ENCODE measurements around the gene SLFN12L. TPM values are rescaled to one million over a fixed set of nuclear protein-coding genes. Genes with fewer than 3 reads are reported as not detected.

Gene SLFN12L
- total RNA-seq, 1 donor from 2014 or later = not detected

GRCh38 chr17:35553310-35553709, 15.8 kb upstream of the SLFN12L start:
- Mint-ChIP-seq H3K27me3 (ENCODE audit: low read depth) (peaks cover 73% of the 10 kb centered on the region), H3K36me3 (ENCODE audit: low read depth) (no peaks in the 10 kb centered on the region), H3K9me3 (ENCODE audit: low read depth) (no peaks in the 10 kb centered on the region), H3K4me1 (ENCODE audit: low read depth) (no peaks in the 10 kb centered on the region), H3K27ac (ENCODE audit: unreplicated experiment) (no peak overlapping the region), H3K4me3 (ENCODE audit: unreplicated experiment) (no peak overlapping the region)
- TF ChIP-seq CTCF (IDR thresholded peaks at IDR 0.05) = no peak
- DNase-seq (ENCODE audit: low spot score) = no peak

DNA sequence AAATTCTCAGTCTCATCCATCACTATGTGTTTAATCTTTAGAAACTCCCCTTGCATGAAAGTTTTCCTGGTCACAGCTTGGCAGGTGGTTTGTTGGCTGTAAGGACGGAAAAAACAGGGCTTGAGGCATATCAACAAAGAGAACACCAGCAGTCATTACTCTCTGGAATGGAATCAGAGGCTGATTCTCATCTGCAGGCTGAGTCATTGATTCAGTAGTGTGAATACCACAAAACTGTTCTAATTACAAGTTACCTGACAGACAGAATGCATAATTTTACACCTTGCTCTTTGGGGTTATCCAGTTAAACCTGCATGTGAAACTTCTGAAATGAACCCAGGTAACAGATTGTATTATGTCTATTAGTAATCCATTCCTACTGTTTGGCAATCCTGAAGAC, 11.5 kb upstream of the SLFN12L start:
- H3K4me3 Mint-ChIP-seq (ENCODE audit: unreplicated experiment) = no peak overlapping the region
- no peaks in the 10 kb centered on the region for H3K36me3 Mint-ChIP-seq (ENCODE audit: low read depth)
- no peak overlapping the region for H3K27ac Mint-ChIP-seq (ENCODE audit: unreplicated experiment)
- H3K9me3 Mint-ChIP-seq (ENCODE audit: low read depth) = no peaks in the 10 kb centered on the region
- no peak for DNase-seq (ENCODE audit: low spot score)
- TF ChIP-seq CTCF (IDR thresholded peaks at IDR 0.05) = no peak
- no peaks in the 10 kb centered on the region for H3K4me1 Mint-ChIP-seq (ENCODE audit: low read depth)
- H3K27me3 Mint-ChIP-seq (ENCODE audit: low read depth) = peaks cover 71% of the 10 kb centered on the region

DNA sequence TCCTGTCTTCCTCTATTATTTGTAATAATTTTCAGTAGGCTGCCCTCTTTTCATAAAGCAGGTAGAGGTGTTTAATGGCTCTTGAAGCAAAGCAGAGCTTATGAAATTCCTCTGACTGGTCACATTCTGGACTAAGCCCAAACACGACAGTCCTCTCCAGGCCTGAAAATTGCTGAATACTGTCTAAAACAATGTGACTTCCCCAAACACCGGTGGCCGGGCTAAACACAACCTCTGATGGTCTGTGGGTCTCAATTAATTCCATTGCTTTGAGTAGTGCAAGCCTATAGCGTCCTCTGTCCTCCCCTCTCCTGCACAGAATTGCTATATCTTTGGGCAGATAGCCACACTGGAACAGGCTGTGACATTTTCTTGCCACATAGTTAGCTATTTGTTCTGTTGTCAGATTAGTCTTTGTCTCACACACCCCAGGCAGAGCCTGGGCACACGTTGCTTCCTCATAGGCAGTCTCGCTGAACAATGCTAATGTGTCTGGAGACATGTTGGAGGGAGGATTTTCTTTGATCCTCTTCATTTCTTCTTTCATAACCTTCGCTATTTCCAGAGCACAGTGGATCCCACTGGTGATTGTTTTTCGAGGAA, 10.8 kb upstream of the SLFN12L start:
- Mint-ChIP-seq H3K27ac (ENCODE audit: unreplicated experiment) (no peak overlapping the region), H3K27me3 (ENCODE audit: low read depth) (peaks cover 68% of the 10 kb centered on the region)

DNA sequence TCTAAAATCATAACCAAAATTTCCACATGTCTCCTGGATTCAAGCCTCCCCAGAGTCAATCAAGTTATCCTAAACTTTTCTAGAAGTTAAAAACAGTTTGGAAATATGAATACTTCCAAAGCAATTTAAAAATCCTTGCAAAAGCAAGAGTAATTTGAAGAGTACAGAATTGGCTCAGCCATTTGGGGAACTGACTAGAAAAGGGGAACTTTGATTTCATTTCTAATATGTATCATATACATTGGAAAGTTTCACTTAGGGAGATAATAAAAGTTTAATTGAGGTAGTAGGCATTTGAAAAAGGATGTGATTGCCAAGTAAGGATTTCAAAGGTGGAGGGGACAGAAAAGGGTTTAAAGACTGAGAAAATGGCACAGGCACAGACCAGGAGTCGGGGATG, 9.0 kb upstream of the SLFN12L start:
- TF ChIP-seq CTCF (IDR thresholded peaks at IDR 0.05) = no peak
- Mint-ChIP-seq H3K27ac (ENCODE audit: unreplicated experiment) (no peak overlapping the region), H3K4me1 (ENCODE audit: low read depth) (no peaks in the 10 kb centered on the region), H3K4me3 (ENCODE audit: unreplicated experiment) (no peak overlapping the region), H3K9me3 (ENCODE audit: low read depth) (no peaks in the 10 kb centered on the region), H3K36me3 (ENCODE audit: low read depth) (no peaks in the 10 kb centered on the region), H3K27me3 (ENCODE audit: low read depth) (peaks cover 54% of the 10 kb centered on the region)
- no peak for DNase-seq (ENCODE audit: low spot score)

More for the DNA sequence above, 10.8 kb upstream of the SLFN12L start:
- no peak for TF ChIP-seq CTCF (IDR thresholded peaks at IDR 0.05)
- Mint-ChIP-seq H3K4me1 (ENCODE audit: low read depth) (no peaks in the 10 kb centered on the region), H3K4me3 (ENCODE audit: unreplicated experiment) (no peak overlapping the region), H3K9me3 (ENCODE audit: low read depth) (no peaks in the 10 kb centered on the region), H3K36me3 (ENCODE audit: low read depth) (no peaks in the 10 kb centered on the region)
- DNase-seq (ENCODE audit: low spot score) = no peak

DNA sequence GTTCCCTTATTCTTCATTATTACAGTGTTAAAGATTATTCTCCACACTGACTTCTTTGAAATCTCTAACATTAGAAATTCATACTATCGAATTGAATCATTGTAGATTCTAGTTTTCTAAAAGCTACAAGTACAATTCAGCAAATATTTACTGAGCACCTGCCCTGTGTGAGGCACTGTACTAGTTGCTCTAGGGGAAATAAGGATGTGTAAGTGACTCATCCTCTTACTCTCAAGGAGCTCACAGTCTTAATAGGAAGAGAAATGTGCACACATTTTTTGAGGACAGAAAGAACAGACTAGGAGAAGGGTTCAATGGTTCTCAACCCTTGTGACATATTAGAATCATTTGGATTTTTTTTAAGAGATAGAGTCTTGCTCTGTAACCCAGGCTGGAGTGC, 7.7 kb upstream of the SLFN12L start:
- Mint-ChIP-seq H3K4me1 (ENCODE audit: low read depth) (peaks cover 6% of the 10 kb centered on the region), H3K9me3 (ENCODE audit: low read depth) (no peaks in the 10 kb centered on the region), H3K27ac (ENCODE audit: unreplicated experiment) (no peak overlapping the region), H3K4me3 (ENCODE audit: unreplicated experiment) (no peak overlapping the region), H3K27me3 (ENCODE audit: low read depth) (peaks cover 51% of the 10 kb centered on the region), H3K36me3 (ENCODE audit: low read depth) (no peaks in the 10 kb centered on the region)
- no peak for DNase-seq (ENCODE audit: low spot score)
- TF ChIP-seq CTCF (IDR thresholded peaks at IDR 0.05) = no peak

Data from chondrocyte (in vitro differentiated cells).